SK-N-SH (cell line): ENCODE measurements around the gene LGR4. TPM values are rescaled to one million over a fixed set of nuclear protein-coding genes. Genes with fewer than 3 reads are reported as not detected.

Experiments used
- CTCF ChIA-PET: fragments of 300-600, 350-600 bp; formaldehyde crosslinking; extraction: SDS; loops from one replicate; lab custom pipeline; 2021; lab: Yijun Ruan, JAX
- POLR2A ChIA-PET: fragments of 350-600 bp; sonication (Branson Sonifier 250); formaldehyde crosslinking; extraction: SDS; loops from one replicate; lab custom pipeline; 2020; ENCODE audit warnings: antibody characterized with exemption, inconsistent platforms; lab: Yijun Ruan, JAX
- DNase-seq: peaks from one replicate; pipeline ENCODE4 v3.0.0; 2012
- H2AFZ ChIP-seq: fragments of 200-600 bp; sonication (generic); 2 replicates; pipeline ENCODE4 v1.8.1; 2016; ENCODE audit warnings: antibody characterized with exemption, mild to moderate bottlenecking, low read depth
- H3F3A ChIP-seq: fragments of 200-600 bp; sonication (generic); replicated peaks from 2 replicates; pipeline ENCODE3; 2016; ENCODE audit warnings: antibody characterized with exemption, mild to moderate bottlenecking; ENCODE audit not compliant: insufficient read depth
- H3K27ac ChIP-seq, 2 experiments: fragments of 200-500 bp in 1 of 2; fragments of 200-600 bp in 1 of 2; sonication (Bioruptor generic) in 1 of 2; sonication (generic), shearing (Covaris generic) in 1 of 2; 2 replicates each; pipeline versions ENCODE4 v1.5.1 to v1.6.1; 2014 to 2016; ENCODE audit warnings: low read depth in 2 of 2, inconsistent platforms in 1 of 2, low read length in 1 of 2, mild to moderate bottlenecking in 1 of 2, mixed read lengths in 1 of 2
- H3K27me3 ChIP-seq: fragments of 200-600 bp; sonication (generic), shearing (Covaris generic); 2 replicates; pipeline ENCODE4 v1.6.1; 2016; ENCODE audit warnings: mixed run types; ENCODE audit not compliant: insufficient read depth
- H3K36me3 ChIP-seq, 2 experiments: fragments of 200-500 bp in 1 of 2; fragments of 200-600 bp in 1 of 2; sonication (Bioruptor generic) in 1 of 2; sonication (generic) in 1 of 2; replicated peaks in 1 of 2; 2 replicates each; pipeline versions ENCODE3 to v1.5.1; 2014 to 2016; ENCODE audit warnings: low read length in 1 of 2, mild to moderate bottlenecking in 1 of 2; ENCODE audit not compliant: insufficient read depth in 2 of 2, control insufficient read depth in 1 of 2
- H3K4me1 ChIP-seq, 2 experiments: fragments of 200-500 bp in 1 of 2; fragments of 200-600 bp in 1 of 2; sonication (Bioruptor generic) in 1 of 2; sonication (generic), shearing (Covaris generic) in 1 of 2; 2 replicates each; pipeline versions ENCODE4 v1.5.1 to v1.6.1; 2014 to 2016; ENCODE audit warnings: low read depth in 1 of 2, low read length in 1 of 2, mixed run types in 1 of 2; ENCODE audit not compliant: insufficient read depth in 2 of 2, control insufficient read depth in 1 of 2
- H3K4me2 ChIP-seq: fragments of 200-600 bp; sonication (generic), shearing (Covaris generic); 2 replicates; pipeline ENCODE4 v1.6.1; 2017; ENCODE audit warnings: mixed run types
- H3K4me3 ChIP-seq, 2 experiments: fragments of 200-500 bp in 1 of 2; fragments of 200-600 bp in 1 of 2; sonication (Bioruptor generic) in 1 of 2; sonication (generic), shearing (Covaris generic) in 1 of 2; 2 replicates each; pipeline versions ENCODE4 v1.5.1 to v1.8.1; 2014 to 2016; ENCODE audit warnings: low read depth in 2 of 2, inconsistent platforms in 1 of 2, low read length in 1 of 2, mild to moderate bottlenecking in 1 of 2, mixed read lengths in 1 of 2, moderate library complexity in 1 of 2
- H3K79me2 ChIP-seq: fragments of 200-600 bp; sonication (generic); 2 replicates; pipeline ENCODE4 v1.8.1; 2017; ENCODE audit warnings: mild to moderate bottlenecking; ENCODE audit not compliant: insufficient read depth
- H3K9ac ChIP-seq: fragments of 200-600 bp; sonication (generic); 2 replicates; pipeline ENCODE4 v1.6.1; 2017; ENCODE audit warnings: mixed run types
- H3K9me2 ChIP-seq: fragments of 200-600 bp; sonication (generic); 2 replicates; pipeline ENCODE4 v1.6.1; 2017; ENCODE audit warnings: mixed run types
- H3K9me3 ChIP-seq: fragments of 200-600 bp; sonication (generic); 2 replicates; pipeline ENCODE4 v1.6.1; 2017; ENCODE audit warnings: mixed run types, mild to moderate bottlenecking, moderate library complexity
- H4K20me1 ChIP-seq: fragments of 200-600 bp; sonication (generic); 2 replicates; pipeline ENCODE4 v1.6.1; 2017; ENCODE audit warnings: mild to moderate bottlenecking, mixed run types; ENCODE audit not compliant: insufficient read depth
- CHD2 ChIP-seq: fragments of 150-350 bp; IDR thresholded peaks from 2 replicates; pipeline ENCODE4 v1.6.1; 2018; ENCODE audit warnings: low read length; ENCODE audit not compliant: partially characterized antibody
- ELF1 ChIP-seq: IDR thresholded peaks from 2 replicates; pipeline ENCODE4 v1.4.0; 2012
- EP300 ChIP-seq, 2 experiments: IDR thresholded peaks; 2 replicates each; pipeline versions ENCODE4 v1.4.0 to v1.6.1; 2012; ENCODE audit warnings: borderline replicate concordance in 1 of 2, low read depth in 1 of 2, low read length in 1 of 2
- FOXJ3 ChIP-seq: sonication (generic); formaldehyde crosslinking; IDR thresholded peaks from 2 replicates; pipeline ENCODE4 v1.5.1; 2020; ENCODE audit warnings: mild to moderate bottlenecking, missing genetic modification reagents
- FOXM1 ChIP-seq: IDR thresholded peaks from 2 replicates; pipeline ENCODE4 v1.4.0; 2012; ENCODE audit warnings: low read depth, mild to moderate bottlenecking
- GATA2 ChIP-seq: sonication (generic); formaldehyde crosslinking; IDR thresholded peaks from 2 replicates; pipeline ENCODE4 v1.5.0; 2020; ENCODE audit warnings: mild to moderate bottlenecking, missing genetic modification reagents
- JUND ChIP-seq: IDR thresholded peaks from 2 replicates; pipeline ENCODE4 v1.4.0; 2012
- MXI1 ChIP-seq: IDR thresholded peaks from 2 replicates; pipeline ENCODE4 v1.6.1; 2012; ENCODE audit warnings: mild to moderate bottlenecking, low read depth, low read length, improper control_type of control experiment
- PBX3 ChIP-seq: IDR thresholded peaks from 2 replicates; pipeline ENCODE4; 2012
- RAD21 ChIP-seq: IDR thresholded peaks from 2 replicates; pipeline ENCODE4 v1.6.1; 2012; ENCODE audit warnings: mild to moderate bottlenecking, low read length
- RCOR1 ChIP-seq: fragments of 150-350 bp; IDR thresholded peaks from 2 replicates; pipeline ENCODE4 v1.6.1; 2017; ENCODE audit warnings: antibody characterized with exemption, low read length
- RFX5 ChIP-seq: IDR thresholded peaks from 2 replicates; pipeline ENCODE4 v1.6.1; 2012; ENCODE audit warnings: mild to moderate bottlenecking, improper control_type of control experiment, low read length
- SMC3 ChIP-seq: IDR thresholded peaks from 2 replicates; pipeline ENCODE4 v1.6.1; 2012; ENCODE audit warnings: low read depth, low read length, improper control_type of control experiment
- TCF12 ChIP-seq: IDR thresholded peaks from 2 replicates; pipeline ENCODE4 v1.4.0; 2012
- YY1 ChIP-seq: IDR thresholded peaks from 2 replicates; pipeline ENCODE4 v1.4.0; 2012; ENCODE audit warnings: low read depth, mild to moderate bottlenecking
- WGBS: methylation state at CpG from one replicate; pipeline ENCODE4 v1.1.6; 2017; ENCODE audit warnings: low lambda C conversion rate; 5-methylcytosine and 5-hydroxymethylcytosine counted together
- polyA plus RNA-seq, 3 experiments: library from polyadenylated mRNA; depleted of rRNA; stranded (reverse); fragments of >200 nt; gene quantifications; 2 replicates each; pipeline ENCODE4 v1.2.3, GENCODE V29; 2012

Gene LGR4
- polyA plus RNA-seq, 1 of the 3 experiments (the other 2 are of a cell fraction): 2.6 TPM

GRCh38 chr11:27370374-27370773 lies 102.2 kb downstream of the LGR4 start:
- Histone ChIP-seq H3K36me3 (peaks cover 6 to 13% of the 10 kb centered on the region in 2 experiments), H3K9ac (no peak overlapping the region), H3K27ac (peak overlapping the region; percentile 14 to 47; a peak in 2 of 4 replicates), H3F3A (peaks cover 9% of the 10 kb centered on the region), H3K79me2 (no peaks in the 10 kb centered on the region), H3K4me1 (peaks cover 7 to 20% of the 10 kb centered on the region in 2 experiments; a peak in 3 of 4 replicates), H2AFZ (no peak overlapping the region), H3K4me3 (no peak overlapping the region), H3K9me3 (no peaks in the 10 kb centered on the region), H3K9me2 (no peaks in the 10 kb centered on the region), H3K4me2 (no peak overlapping the region; the same call in 1 of the 2 replicates), H3K27me3 (no peaks in the 10 kb centered on the region), H4K20me1 (no peaks in the 10 kb centered on the region)
- DNase-seq: no peak
- ChIA-PET POLR2A (interaction anchor here (0.9 kb wide), 1 partner anchor 168 kb away, joined by 3 read pairs; no protein-coding TSS in a partner anchor), CTCF (interaction anchor here (1.0 to 3.0 kb wide), 4 partner anchors 55 to 187 kb away, joined by 3 to 11 read pairs (median 7); no protein-coding TSS in a partner anchor)
- TF ChIP-seq CHD2 (no peak), ELF1 (peak; percentile 26; the same call in 1 of the 2 replicates), TCF12 (peak; percentile 35; the same call in 1 of the 2 replicates), PBX3 (0 out of 2 replicates have a peak, but pooled peaks have one; percentile 9), JUND (no peak), SMC3 (no peak), GATA2 (no peak)
- 43% methylated on average over 2 of the region's 2 CpGs for WGBS

- Histone ChIP-seq H3K36me3 (peaks cover 2 to 3% of the 10 kb centered on the region in 2 experiments), H3K9me2 (no peaks in the 10 kb centered on the region), H3K9me3 (no peaks in the 10 kb centered on the region), H4K20me1 (no peaks in the 10 kb centered on the region), H3K9ac (no peak overlapping the region), H3K4me2 (peak overlapping the region; percentile 31; the same call in 1 of the 2 replicates), H3K27ac (peak overlapping the region in 1 of 2 experiments; percentile 80; a peak in 2 of 4 replicates), H3K79me2 (no peaks in the 10 kb centered on the region), H2AFZ (peak overlapping the region; percentile 7; the same call in 1 of the 2 replicates), H3K4me3 (peak overlapping the region; percentile 7 to 19; a peak in 3 of 4 replicates), H3F3A (peaks cover 9% of the 10 kb centered on the region), H3K4me1 (peaks cover 7 to 27% of the 10 kb centered on the region in 2 experiments; a peak in 3 of 4 replicates), H3K27me3 (no peaks in the 10 kb centered on the region)
- POLR2A ChIA-PET: no interaction called here
- peak; percentile 91 for TF ChIP-seq GATA2
- TF ChIP-seq ELF1: no peak
- peak; percentile 79 for TF ChIP-seq RCOR1
- TF ChIP-seq SMC3: no peak
- TF ChIP-seq EP300 (IDR thresholded peaks at IDR 0.05; ENCODE audit: borderline replicate concordance in 1 of 2, low read depth in 1 of 2, low read length in 1 of 2): peak in 1 of 2 experiments; percentile 64; a peak in 2 of 4 replicates
- TF ChIP-seq CHD2: peak; percentile 69
- CTCF ChIA-PET: interaction anchor here (1.2 to 3.0 kb wide), 4 partner anchors 102 to 184 kb away, joined by 3 to 11 read pairs (median 8); no protein-coding TSS in a partner anchor
- 65% methylated on average over 9 of the region's 10 CpGs for WGBS
- DNase-seq: peak; percentile 31
These were observed 104.7 kb downstream of the LGR4 start for GRCh38 chr11:27367881-27368280.

GRCh38 chr11:27363576-27364117 lies 108.9 kb downstream of the LGR4 start:
- ChIA-PET CTCF (interaction anchor here (0.8 to 1.3 kb wide), 4 partner anchors 15 to 602 kb away, joined by 3 to 4 read pairs (median 3); no protein-coding TSS in a partner anchor), POLR2A (no interaction called here)
- H3K27me3 ChIP-seq: no peaks in the 10 kb centered on the region
- H3K9me2 ChIP-seq: no peaks in the 10 kb centered on the region
- H3K9ac ChIP-seq: peak overlapping the region; percentile 81
- peak overlapping the region; percentile 43 to 71; a peak in 3 of 4 replicates for H3K27ac ChIP-seq
- 62% methylated on average over 13 of the region's 13 CpGs for WGBS
- TF ChIP-seq SMC3 (no peak), RAD21 (no peak), FOXM1 (no peak), RFX5 (no peak), FOXJ3 (no peak), GATA2 (no peak), MXI1 (no peak), PBX3 (no peak), YY1 (no peak)
- no peaks in the 10 kb centered on the region for H3K36me3 ChIP-seq
- no peaks in the 10 kb centered on the region for H3F3A ChIP-seq
- peak overlapping the region; percentile 91 for H3K4me2 ChIP-seq
- peak overlapping the region; percentile 96 for H2AFZ ChIP-seq
- peaks cover 12% of the 10 kb centered on the region for H3K79me2 ChIP-seq
- no peaks in the 10 kb centered on the region for H4K20me1 ChIP-seq
- peak overlapping the region; percentile 82 to 94 for H3K4me3 ChIP-seq
- peaks cover 10 to 20% of the 10 kb centered on the region in 2 experiments; a peak in 3 of 4 replicates for H3K4me1 ChIP-seq
- no peaks in the 10 kb centered on the region for H3K9me3 ChIP-seq
- no peak for DNase-seq
